ENCODE data around the gene AKIRIN2. TPM values are rescaled to one million over a fixed set of nuclear protein-coding genes. Genes with fewer than 3 reads are reported as not detected.

Gene AKIRIN2
- total and polyA plus RNA-seq, 4 donors = 11.0 to 18.8 (median 14.4) TPM

- Histone ChIP-seq H3K36me3 (ENCODE audit: control insufficient read depth in 4 of 4, insufficient read depth in 3 of 4, low read depth in 1 of 4, low read length in 3 of 4) (peaks cover 0 to 6% (median 4%) of the 10 kb centered on the region in 4 donors), H3K9ac (ENCODE audit: low read depth in 1 of 2, low read length in 2 of 2) (no peak overlapping the region), H3K9me3 (ENCODE audit: control insufficient read depth in 4 of 4, low read length in 3 of 4) (no peaks in the 10 kb centered on the region), H3K27ac (ENCODE audit: low read depth in 1 of 2, low read length in 2 of 2) (no peak overlapping the region), H3K27me3 (ENCODE audit: control insufficient read depth in 4 of 4, insufficient read depth in 4 of 4, low read length in 3 of 4) (no peaks in the 10 kb centered on the region), H3K4me1 (ENCODE audit: control insufficient read depth in 4 of 4, insufficient read depth in 4 of 4, low read length in 3 of 4) (peaks cover 0 to 2% (median 0%) of the 10 kb centered on the region in 4 donors), H3K4me3 (ENCODE audit: low read depth in 1 of 3, low read length in 3 of 3) (no peak overlapping the region)
- DNase-seq (ENCODE audit: low spot score) = no peak
- 83% methylated on average over 2 of the region's 2 CpGs for WGBS
- TF ChIP-seq MAX (IDR thresholded peaks at IDR 0.05) = no peak
- TF ChIP-seq EGR1 (IDR thresholded peaks at IDR 0.05; ENCODE audit: low read depth in 2 of 2) = no peak
Measured at GRCh38 chr6:87654875-87655454, 47.1 kb downstream of the AKIRIN2 start.

GRCh38 chr6:87654122-87654521 lies 47.9 kb downstream of the AKIRIN2 start:
- 92% methylated on average over 1 of the region's 1 CpG for WGBS
- H3K27me3 ChIP-seq (ENCODE audit: control insufficient read depth in 4 of 4, insufficient read depth in 4 of 4, low read length in 3 of 4) = no peaks in the 10 kb centered on the region
- H3K4me1 ChIP-seq (ENCODE audit: control insufficient read depth in 4 of 4, insufficient read depth in 4 of 4, low read length in 3 of 4) = no peaks in the 10 kb centered on the region
- H3K36me3 ChIP-seq (ENCODE audit: control insufficient read depth in 4 of 4, insufficient read depth in 3 of 4, low read depth in 1 of 4, low read length in 3 of 4) = peaks cover 0 to 6% (median 4%) of the 10 kb centered on the region in 4 donors
- H3K9me3 ChIP-seq (ENCODE audit: control insufficient read depth in 4 of 4, low read length in 3 of 4) = no peaks in the 10 kb centered on the region
- no peak for DNase-seq (ENCODE audit: low spot score)
- TF ChIP-seq YY1 (IDR thresholded peaks at IDR 0.05) (no peak), RAD21 (IDR thresholded peaks at IDR 0.05) (no peak), SP1 (IDR thresholded peaks at IDR 0.05) (no peak), RXRA (IDR thresholded peaks at IDR 0.05) (no peak), REST (IDR thresholded peaks at IDR 0.05) (no peak), GABPA (IDR thresholded peaks at IDR 0.05 in 1 of 2, conservative IDR thresholded peaks at IDR 0.05 in 1 of 2) (no peak), NR2F2 (IDR thresholded peaks at IDR 0.05) (no peak), HNF4G (IDR thresholded peaks at IDR 0.05) (no peak), CTCF (IDR thresholded peaks at IDR 0.05; ENCODE audit: low read depth, low read length, missing input control) (no peak), FOXA2 (IDR thresholded peaks at IDR 0.05) (no peak)
- H3K27ac ChIP-seq (ENCODE audit: low read depth in 1 of 2, low read length in 2 of 2) = no peak overlapping the region
- H3K4me3 ChIP-seq (ENCODE audit: low read depth in 1 of 3, low read length in 3 of 3) = no peak overlapping the region
- no peak overlapping the region for H3K9ac ChIP-seq (ENCODE audit: low read depth in 1 of 2, low read length in 2 of 2)
